ENCODE data around the gene ABCG4.
"Not testable (repeated sequence)": the region's sequence is repeated elsewhere in the genome, so short reads cannot be mapped to it uniquely, and the experiment has no call there.

ABCG4 gene

DNA sequence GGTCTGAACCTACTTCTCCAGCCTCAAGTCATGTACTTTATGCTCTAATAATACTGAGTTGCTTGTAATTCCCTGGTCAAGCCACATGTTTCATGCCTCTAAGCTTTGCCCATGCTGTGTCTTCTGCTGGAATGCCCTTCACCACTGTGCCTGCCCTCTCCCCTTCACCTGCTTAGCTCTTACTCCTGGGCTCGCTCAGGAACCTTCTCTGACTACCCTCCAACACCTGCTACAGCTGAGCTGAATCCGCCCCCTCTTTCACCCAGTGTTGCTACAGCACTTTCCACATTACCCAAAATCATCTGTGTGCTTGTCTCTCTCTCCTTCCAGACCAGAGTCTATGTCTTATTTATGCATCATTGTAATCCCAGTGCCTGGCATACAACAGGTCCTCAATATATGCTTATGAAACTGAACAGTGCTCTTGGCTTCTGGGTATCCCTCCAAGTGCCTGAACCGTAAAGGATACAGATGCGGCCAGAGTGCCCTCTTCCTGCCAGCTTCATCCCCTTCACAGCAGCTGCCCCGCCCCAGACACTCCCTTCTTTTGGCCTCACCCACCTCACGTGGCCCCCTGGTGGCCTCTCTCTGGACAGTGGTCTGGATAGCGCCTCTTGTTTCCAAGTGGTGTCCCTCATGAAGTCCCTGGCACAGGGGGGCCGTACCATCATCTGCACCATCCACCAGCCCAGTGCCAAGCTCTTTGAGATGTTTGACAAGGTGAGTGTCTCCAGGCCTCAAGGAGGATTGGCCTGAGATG is 7.1 kb downstream of the ABCG4 start:
- DNase-seq = no peak

- no peak for DNase-seq
Measured at GRCh38 chr11:119156496-119156895, 7.6 kb downstream of the ABCG4 start.

DNA sequence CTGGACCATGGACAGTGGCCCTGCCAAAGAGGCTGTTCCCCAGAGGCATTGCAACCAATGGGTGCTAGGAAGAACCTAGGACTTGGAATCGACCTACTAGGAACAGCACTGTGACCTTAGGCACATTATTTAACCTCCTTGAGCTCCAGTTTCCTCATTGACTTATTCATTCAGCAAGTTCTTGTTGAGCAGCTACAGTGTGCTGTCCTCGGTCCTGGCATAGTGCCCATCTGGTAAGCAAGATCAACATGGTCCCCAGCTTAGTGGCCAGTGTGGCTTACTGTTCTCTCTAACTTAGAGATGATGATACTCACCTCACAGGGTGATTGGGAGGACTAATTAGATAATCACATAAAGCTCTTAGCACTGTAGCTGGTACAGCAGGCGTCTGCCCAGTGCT is 8.2 kb downstream of the ABCG4 start:
- DNase-seq = no peak

DNA sequence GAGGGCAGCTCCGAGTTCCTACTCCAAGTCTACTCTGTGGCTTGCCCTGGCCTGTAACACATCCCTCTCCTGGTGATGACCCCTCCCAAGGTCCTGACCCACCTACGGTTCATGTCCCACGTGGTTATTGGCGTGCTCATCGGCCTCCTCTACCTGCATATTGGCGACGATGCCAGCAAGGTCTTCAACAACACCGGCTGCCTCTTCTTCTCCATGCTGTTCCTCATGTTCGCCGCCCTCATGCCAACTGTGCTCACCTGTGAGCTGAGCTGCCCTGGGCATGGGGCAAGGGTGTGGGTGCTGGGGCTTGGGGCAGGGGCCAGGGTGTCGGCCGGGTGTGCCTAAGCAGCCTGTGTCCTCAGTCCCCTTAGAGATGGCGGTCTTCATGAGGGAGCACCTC is 9.6 kb downstream of the ABCG4 start:
- no peak for DNase-seq

DNA sequence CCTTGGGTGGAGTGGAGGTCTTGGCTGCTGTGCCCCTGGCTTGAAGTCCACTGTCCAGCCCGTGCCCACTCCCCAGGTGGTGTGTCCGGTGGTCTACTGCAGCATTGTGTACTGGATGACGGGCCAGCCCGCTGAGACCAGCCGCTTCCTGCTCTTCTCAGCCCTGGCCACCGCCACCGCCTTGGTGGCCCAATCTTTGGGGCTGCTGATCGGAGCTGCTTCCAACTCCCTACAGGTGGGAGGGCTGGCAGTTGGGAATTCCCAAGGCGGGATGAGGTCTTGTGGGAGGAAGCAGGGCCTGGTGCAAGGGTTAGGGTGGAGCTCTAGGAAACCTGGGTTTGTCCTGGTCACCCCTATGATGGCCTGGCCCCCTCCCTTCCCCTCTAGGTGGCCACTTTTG is 11.3 kb downstream of the ABCG4 start:
- no peak for DNase-seq

DNA sequence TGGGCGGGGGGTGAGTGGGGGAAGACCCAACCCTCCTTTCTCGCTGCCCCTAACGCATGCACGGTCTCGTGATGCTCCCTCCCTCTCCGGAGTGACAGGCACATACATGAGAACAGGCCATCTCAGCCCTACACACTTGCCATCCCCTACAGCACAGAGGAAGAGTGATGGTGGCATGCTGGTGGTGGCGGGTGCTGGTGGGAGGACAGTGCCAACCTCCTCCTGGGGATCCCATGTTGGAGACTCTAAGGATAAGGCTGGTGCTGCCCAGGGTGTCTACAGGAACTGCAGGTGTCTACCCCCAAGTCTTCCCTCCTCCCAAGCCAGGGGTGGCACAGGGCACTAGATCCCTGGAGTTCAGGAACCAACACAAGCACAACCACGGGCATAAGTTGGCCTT is 13.0 kb downstream of the ABCG4 start:
- DNase-seq = no peak

- DNase-seq = no peak
Measured at GRCh38 chr11:119166368-119167076, 17.7 kb downstream of the ABCG4 start.

GRCh38 chr11:119167077-119167458 is 18.2 kb downstream of the ABCG4 start:
- DNase-seq = not testable (repeated sequence)

DNA sequence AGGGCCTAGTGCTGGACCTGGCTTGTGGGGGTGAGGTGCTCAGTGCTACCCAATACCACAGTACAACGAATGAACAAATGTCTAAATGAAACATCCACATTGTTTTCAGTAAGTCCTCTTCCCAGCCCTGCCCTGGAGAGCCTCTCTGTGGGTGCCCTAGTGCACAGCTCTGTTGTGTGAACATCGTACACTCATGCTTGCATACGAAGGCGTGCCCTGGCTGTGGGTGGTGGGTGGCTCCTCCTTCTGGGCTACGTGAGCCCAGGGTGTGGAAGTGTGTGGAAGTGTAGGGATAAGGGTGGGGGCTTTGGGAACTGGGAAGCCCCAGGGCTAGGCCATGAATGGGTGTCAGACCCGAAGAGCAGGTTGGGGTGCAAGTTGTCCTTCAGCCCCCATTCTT is 19.1 kb downstream of the ABCG4 start:
- DNase-seq = no peak

DNA sequence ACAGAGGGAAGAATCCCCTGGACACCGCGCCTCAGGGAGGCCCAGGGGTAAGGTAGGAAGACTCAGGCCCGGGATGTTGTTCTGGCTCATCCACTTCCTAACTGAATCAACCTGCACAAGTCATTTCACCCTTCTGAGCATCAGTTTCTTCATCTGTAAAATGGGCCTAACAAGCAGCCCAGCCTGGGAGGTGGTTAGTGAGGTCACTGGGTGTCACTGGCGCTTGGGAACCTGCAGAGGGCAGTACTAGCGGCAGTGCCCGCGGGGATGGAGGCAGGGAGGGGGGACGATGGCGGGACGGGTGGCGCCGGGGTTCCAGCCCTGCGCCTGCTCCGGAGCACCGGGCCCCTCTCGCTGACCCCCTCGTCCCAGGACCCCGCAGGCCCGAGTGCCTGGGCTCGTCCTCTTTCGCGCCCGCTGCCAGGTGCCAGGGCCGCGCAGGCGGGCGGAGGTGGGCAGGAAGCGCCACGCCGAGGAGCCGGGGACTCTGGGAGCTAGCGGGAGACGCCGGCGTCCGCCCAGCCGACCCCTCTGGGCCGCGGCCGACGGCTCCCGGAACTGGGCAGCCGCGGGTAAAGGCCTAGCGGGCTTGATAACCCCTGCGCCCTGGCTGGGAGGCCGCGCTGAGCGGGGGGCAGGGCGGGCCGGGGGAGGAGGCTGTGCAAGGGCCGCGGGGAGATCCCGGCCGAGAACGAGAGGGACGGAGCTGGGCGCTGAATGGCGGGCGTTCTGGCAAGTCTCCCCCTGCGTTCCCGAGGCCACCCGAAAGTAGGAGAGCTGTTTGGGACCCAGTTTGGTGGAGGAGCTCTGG is 19.8 kb downstream of the ABCG4 start, which contains the start of gene NLRX1:
Gene NLRX1 (plus strand): TSS at position 255 of the 811 bp plus-strand sequence. CDS start 2,679 bp downstream, outside the sequence.
- DNase-seq = peak; percentile 83

GRCh38 chr11:119169282-119169719 is 20.4 kb downstream of the ABCG4 start:
- peak; percentile 49 for DNase-seq

DNA sequence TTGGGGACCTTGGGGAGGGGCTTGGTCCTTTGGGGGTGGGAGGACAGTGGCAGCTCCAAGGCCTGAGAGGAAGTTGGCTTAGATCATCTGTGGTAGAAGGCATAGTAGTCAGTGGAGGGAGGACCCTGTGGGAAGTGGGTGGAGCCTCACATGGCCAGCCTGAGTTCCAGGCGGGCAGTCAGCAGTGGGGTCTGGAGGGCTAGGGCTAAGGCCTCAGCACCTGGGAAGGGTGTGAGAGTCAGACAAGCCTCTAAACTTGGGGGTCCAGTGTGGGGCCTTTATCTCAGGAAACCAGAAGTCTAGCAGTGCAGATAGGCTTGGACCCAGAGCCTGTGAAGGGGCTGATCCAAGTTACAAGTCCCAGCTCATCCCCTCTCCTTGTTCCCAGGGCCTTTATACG is 23.7 kb downstream of the ABCG4 start:
- no peak for DNase-seq

DNA sequence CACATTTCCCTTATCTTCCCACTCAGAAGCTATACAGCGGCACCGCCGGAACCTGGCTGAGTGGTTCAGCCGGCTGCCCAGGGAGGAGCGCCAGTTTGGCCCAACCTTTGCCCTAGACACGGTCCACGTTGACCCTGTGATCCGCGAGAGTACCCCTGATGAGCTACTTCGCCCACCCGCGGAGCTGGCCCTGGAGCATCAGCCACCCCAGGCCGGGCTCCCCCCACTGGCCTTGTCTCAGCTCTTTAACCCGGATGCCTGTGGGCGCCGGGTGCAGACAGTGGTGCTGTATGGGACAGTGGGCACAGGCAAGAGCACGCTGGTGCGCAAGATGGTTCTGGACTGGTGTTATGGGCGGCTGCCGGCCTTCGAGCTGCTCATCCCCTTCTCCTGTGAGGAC is 24.6 kb downstream of the ABCG4 start:
- DNase-seq = no peak

DNA sequence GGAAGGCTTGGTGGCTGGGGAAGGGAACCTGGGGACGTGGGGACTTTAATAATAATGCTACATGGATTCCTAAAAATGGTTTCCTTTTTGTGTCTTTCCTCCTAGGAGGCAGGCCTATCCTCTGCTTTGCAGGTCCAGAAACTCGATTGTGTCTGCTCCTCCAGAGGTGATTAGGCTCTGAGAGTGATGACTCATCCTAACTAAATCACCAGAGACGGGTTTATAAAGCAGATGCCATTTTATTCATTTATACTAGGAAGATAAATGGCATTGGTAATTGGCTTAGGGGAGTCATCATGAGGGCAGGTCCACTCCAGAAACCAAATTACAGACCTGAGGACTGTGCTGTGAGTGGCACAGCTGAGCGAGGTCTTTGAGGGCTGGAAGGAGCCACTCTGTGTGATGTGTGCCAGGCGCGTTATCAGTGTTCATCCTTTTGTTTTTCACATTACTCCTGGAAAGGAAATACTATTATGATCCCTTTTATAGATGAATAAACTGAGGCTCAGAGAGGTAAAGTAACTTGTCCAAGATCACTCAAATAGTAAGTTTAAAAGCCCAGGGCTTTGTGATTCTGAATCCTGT is 26.7 kb downstream of the ABCG4 start:
- DNase-seq = no peak

- no peak for DNase-seq
Measured at GRCh38 chr11:119178166-119178680, 29.4 kb downstream of the ABCG4 start.

GRCh38 chr11:119179342-119179741 is 30.5 kb downstream of the ABCG4 start:
- no peak for DNase-seq

- DNase-seq = no peak
Measured at GRCh38 chr11:119179983-119180382, 31.1 kb downstream of the ABCG4 start.

DNA sequence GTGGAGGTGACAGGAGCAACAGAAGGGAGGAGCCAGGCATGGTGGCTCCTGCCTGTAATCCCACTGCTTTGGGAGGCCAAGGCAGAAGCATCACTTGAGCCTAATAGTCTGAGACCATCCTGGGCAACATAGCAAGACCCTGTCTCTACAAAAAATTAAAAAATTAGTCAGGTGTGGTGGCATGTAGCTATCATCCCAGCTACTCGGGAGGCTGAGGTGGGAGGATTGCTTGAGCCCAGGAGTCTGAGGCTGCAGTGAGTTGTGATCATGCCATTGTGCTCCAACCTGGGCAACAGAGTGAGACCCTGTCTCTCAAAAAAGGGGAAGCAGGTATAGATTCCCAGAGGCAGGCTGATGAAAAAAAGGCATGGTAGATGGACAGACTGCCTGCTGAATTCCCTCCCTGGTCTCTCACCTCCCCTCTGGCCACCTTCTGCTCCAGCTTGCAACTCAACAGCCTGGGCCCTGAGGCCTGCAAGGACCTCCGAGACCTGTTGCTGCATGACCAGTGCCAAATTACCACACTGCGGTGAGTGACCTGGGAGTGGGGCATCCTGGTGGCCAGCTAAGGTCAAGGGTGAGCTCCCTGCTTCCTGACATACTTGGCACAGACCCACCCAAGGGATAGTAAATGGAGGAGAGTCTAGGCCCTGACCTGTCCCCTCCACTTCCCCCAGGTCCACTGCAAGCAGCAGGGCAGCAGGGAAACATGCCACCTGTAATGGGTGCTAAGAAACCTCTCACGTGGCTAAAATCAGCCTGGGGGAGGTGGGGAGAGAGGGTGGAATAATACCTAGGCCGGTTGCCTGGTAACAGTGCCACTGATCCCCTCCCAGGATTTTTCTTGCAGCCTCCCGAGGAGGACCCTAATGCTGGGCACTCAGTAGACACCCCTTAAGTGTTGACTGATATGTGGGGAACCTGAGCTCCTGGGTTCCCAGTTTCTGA is 32.2 kb downstream of the ABCG4 start:
- DNase-seq = no peak

DNA sequence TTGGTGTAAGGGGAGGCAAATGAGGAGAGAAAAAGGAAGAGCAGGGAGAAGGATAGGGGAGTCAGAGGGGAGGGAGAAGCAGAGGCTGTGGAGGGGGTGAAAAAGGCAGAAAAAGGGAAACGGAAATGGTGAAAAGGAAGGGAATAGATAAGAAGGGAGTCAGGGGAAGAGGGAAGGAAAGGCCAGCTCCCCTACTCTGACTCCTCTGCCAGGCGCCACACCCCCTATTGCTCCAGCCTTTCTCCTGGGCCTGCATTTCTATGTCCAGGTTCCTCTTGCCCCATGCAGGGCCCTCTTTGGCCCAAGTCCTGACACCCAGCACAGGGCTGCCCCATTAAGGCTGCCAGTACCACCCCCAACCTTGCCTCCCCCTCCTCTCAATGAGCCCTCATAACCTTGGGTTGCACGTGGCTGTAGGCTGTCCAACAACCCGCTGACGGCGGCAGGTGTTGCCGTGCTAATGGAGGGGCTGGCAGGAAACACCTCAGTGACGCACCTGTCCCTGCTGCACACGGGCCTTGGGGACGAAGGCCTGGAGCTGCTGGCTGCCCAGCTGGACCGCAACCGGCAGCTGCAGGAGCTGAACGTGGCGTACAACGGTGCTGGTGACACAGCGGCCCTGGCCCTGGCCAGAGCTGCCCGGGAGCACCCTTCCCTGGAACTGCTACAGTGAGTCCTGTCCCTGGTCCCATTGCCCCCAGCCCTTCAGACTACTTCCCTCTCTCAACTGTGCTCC is 33.0 kb downstream of the ABCG4 start:
- DNase-seq = no peak

DNA sequence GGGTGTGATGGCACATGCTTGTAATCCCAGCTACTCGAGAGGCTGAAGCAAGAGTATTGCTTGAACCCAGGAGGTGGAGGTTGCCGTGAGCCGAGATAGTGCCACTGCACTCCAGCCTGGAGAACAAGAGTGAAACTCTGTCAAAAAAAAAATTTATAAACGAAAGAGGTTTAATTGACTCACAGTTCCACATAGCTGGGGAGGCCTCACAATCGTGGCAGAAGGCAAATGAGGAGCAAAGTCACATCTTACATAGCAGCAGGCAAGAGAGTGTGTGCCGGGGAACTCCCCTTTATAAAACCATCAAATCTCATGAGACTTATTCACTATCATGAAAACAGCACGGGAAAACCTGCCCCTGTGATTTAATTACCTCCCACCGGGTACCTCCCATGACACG is 35.5 kb downstream of the ABCG4 start:
- DNase-seq = not testable (repeated sequence)

Measured in activated naive CD4-positive, alpha-beta T cell treated with anti-CD3 and anti-CD28 coated beads, Interleukin-2, amount 50 U/mL, for 16 hours (primary cell).